ENCODE measurements around the gene PTPRE.

- TF ChIP-seq POLR2AphosphoS5 (IDR thresholded peaks at IDR 0.05; ENCODE audit: low read depth, low read length) (no peak), POLR2A (IDR thresholded peaks at IDR 0.05; ENCODE audit: low read depth, low read length) (no peak), TAF1 (IDR thresholded peaks at IDR 0.05; ENCODE audit: borderline replicate concordance, low read depth, low read length) (no peak)
These were observed 4.4 kb downstream of the PTPRE start for GRCh38 chr10:127911218-127911866.
